IPS DF 6.9 (cell line): ENCODE results near the gene ZNF778.

Source experiments
- DNase-seq: peaks from one replicate; pipeline ENCODE4 v3.0.0-alpha.2; 2013; ENCODE audit warnings: low read depth, low spot score
- H3K27ac ChIP-seq: one replicate; pipeline ENCODE4 v1.5.1; 2013; ENCODE audit warnings: low read length, control low read depth
- H3K27me3 ChIP-seq: 2 replicates; pipeline ENCODE4 v1.6.1; 2013; ENCODE audit warnings: mild to moderate bottlenecking, low read length; ENCODE audit not compliant: control insufficient read depth, insufficient read depth
- H3K36me3 ChIP-seq: 2 replicates; pipeline ENCODE4 v1.6.1; 2013; ENCODE audit warnings: low read length; ENCODE audit not compliant: control insufficient read depth, insufficient read depth
- H3K4me1 ChIP-seq: 2 replicates; pipeline ENCODE4 v1.6.1; 2013; ENCODE audit warnings: low read length; ENCODE audit not compliant: control insufficient read depth, insufficient read depth
- H3K4me3 ChIP-seq: 2 replicates; pipeline ENCODE4 v1.5.1; 2013; ENCODE audit warnings: mild to moderate bottlenecking, low read length
- H3K9me3 ChIP-seq: 2 replicates; pipeline ENCODE4 v1.6.1; 2013; ENCODE audit warnings: low read length, inconsistent platforms; ENCODE audit not compliant: control insufficient read depth, insufficient read depth
- WGBS: extraction: QIAGEN DNeasy Blood & Tissue Kit; methylation state at CpG from one replicate; pipeline ENCODE4 v1.1.7; 2013; ENCODE audit warnings: mixed read lengths, missing lambda C conversion rate; ENCODE audit not compliant: insufficient read length, insufficient coverage; 5-methylcytosine and 5-hydroxymethylcytosine counted together

Gene ZNF778

GRCh38 chr16:89174055-89174827, 43.3 kb upstream of the ZNF778 start:
- no CpG with 5 or more reads among the region's 23 CpGs for WGBS
- Histone ChIP-seq H3K36me3 (no peaks in the 10 kb centered on the region), H3K9me3 (no peaks in the 10 kb centered on the region), H3K4me1 (peaks cover 3% of the 10 kb centered on the region; the same call in 1 of the 2 replicates), H3K27me3 (no peaks in the 10 kb centered on the region), H3K4me3 (no peak overlapping the region), H3K27ac (no peak overlapping the region)
- DNase-seq = no peak

GRCh38 chr16:89174877-89175276, 42.6 kb upstream of the ZNF778 start:
- Histone ChIP-seq H3K27me3 (no peaks in the 10 kb centered on the region), H3K4me3 (no peak overlapping the region), H3K9me3 (no peaks in the 10 kb centered on the region), H3K27ac (no peak overlapping the region), H3K36me3 (no peaks in the 10 kb centered on the region), H3K4me1 (peaks cover 3% of the 10 kb centered on the region; the same call in 1 of the 2 replicates)
- DNase-seq = no peak
- no CpG with 5 or more reads among the region's 14 CpGs for WGBS

- peaks cover 3% of the 10 kb centered on the region; the same call in 1 of the 2 replicates for H3K4me1 ChIP-seq
- WGBS = no CpG with 5 or more reads among the region's 20 CpGs
- DNase-seq = no peak
- no peak overlapping the region for H3K27ac ChIP-seq
- H3K4me3 ChIP-seq = no peak overlapping the region
- H3K27me3 ChIP-seq = no peaks in the 10 kb centered on the region
- no peaks in the 10 kb centered on the region for H3K9me3 ChIP-seq
- H3K36me3 ChIP-seq = no peaks in the 10 kb centered on the region
Measured at GRCh38 chr16:89175280-89176146, 42.0 kb upstream of the ZNF778 start.

- no CpG with 5 or more reads among the region's 27 CpGs for WGBS
- Histone ChIP-seq H3K9me3 (no peaks in the 10 kb centered on the region), H3K36me3 (no peaks in the 10 kb centered on the region), H3K27me3 (no peaks in the 10 kb centered on the region), H3K27ac (no peak overlapping the region), H3K4me3 (no peak overlapping the region), H3K4me1 (peaks cover 1% of the 10 kb centered on the region; the same call in 1 of the 2 replicates)
- no peak for DNase-seq
Measured at GRCh38 chr16:89176147-89176690, 41.3 kb upstream of the ZNF778 start.

GRCh38 chr16:89176717-89177116, 40.8 kb upstream of the ZNF778 start:
- Histone ChIP-seq H3K4me1 (peaks cover 1% of the 10 kb centered on the region; the same call in 1 of the 2 replicates), H3K36me3 (no peaks in the 10 kb centered on the region), H3K4me3 (no peak overlapping the region), H3K27me3 (no peaks in the 10 kb centered on the region), H3K27ac (no peak overlapping the region), H3K9me3 (no peaks in the 10 kb centered on the region)
- no peak for DNase-seq
- no CpG with 5 or more reads among the region's 9 CpGs for WGBS

- no peaks in the 10 kb centered on the region for H3K36me3 ChIP-seq
- H3K4me3 ChIP-seq = no peak overlapping the region; the same call in 1 of the 2 replicates
- H3K9me3 ChIP-seq = no peaks in the 10 kb centered on the region
- H3K27me3 ChIP-seq = no peaks in the 10 kb centered on the region
- no CpG with 5 or more reads among the region's 12 CpGs for WGBS
- H3K4me1 ChIP-seq = 0 out of 2 replicates have a peak, but pooled peaks cover 1% of the 10 kb centered on the region
- no peak overlapping the region for H3K27ac ChIP-seq
- DNase-seq = no peak
Measured at GRCh38 chr16:89177501-89177900, 40.0 kb upstream of the ZNF778 start.

GRCh38 chr16:89178453-89179147, 38.9 kb upstream of the ZNF778 start:
- no peaks in the 10 kb centered on the region for H3K27me3 ChIP-seq
- WGBS = no CpG with 5 or more reads among the region's 24 CpGs

GRCh38 chr16:89179148-89179484, 38.4 kb upstream of the ZNF778 start:
- Histone ChIP-seq H3K4me3 (no peak overlapping the region), H3K27ac (no peak overlapping the region), H3K27me3 (no peaks in the 10 kb centered on the region), H3K9me3 (no peaks in the 10 kb centered on the region), H3K36me3 (no peaks in the 10 kb centered on the region), H3K4me1 (no peaks in the 10 kb centered on the region)
- no CpG with 5 or more reads among the region's 19 CpGs for WGBS
- no peak for DNase-seq

More at GRCh38 chr16:89178453-89179147, 38.9 kb upstream of the ZNF778 start:
- no peak overlapping the region for H3K4me3 ChIP-seq
- DNase-seq = no peak
- H3K36me3 ChIP-seq = no peaks in the 10 kb centered on the region
- H3K27ac ChIP-seq = no peak overlapping the region
- no peaks in the 10 kb centered on the region for H3K4me1 ChIP-seq
- no peaks in the 10 kb centered on the region for H3K9me3 ChIP-seq

GRCh38 chr16:89179656-89180315, 37.7 kb upstream of the ZNF778 start:
- Histone ChIP-seq H3K9me3 (no peaks in the 10 kb centered on the region), H3K36me3 (no peaks in the 10 kb centered on the region), H3K27me3 (no peaks in the 10 kb centered on the region), H3K4me1 (no peaks in the 10 kb centered on the region), H3K4me3 (no peak overlapping the region), H3K27ac (no peak overlapping the region)
- no CpG with 5 or more reads among the region's 25 CpGs for WGBS
- no peak for DNase-seq
